ENCODE data around the gene CHURC1.

- TF ChIP-seq CTCF (IDR thresholded peaks at IDR 0.05; ENCODE audit: low read length) (no peak), EZH2 (IDR thresholded peaks at IDR 0.05; ENCODE audit: borderline replicate concordance, low read length) (no peak)
Observed at GRCh38 chr14:64942531-64943111, 28.4 kb downstream of the CHURC1 start, which contains the start of gene GPX2.

Data from OCI-LY1 (cell line).